Natural killer cell (primary cell): Measurements from ENCODE around the gene NFIB. TPM values are rescaled to one million over a fixed set of nuclear protein-coding genes. Genes with fewer than 3 reads are reported as not detected.

Experiments used
- ATAC-seq, 3 donors: fragments of 150-1000 bp in 2 of 3; fragments of 200-7000 bp in 1 of 3; cut with Tn5 transposase; 1 replicate in 1 of 3; 2 replicates in 2 of 3; pipeline ENCODE4 v1.10.0; 2021; ENCODE audit warnings: mild to moderate bottlenecking in 2 of 3, moderate library complexity in 2 of 3
- DNase-seq, 2 donors: peaks; one replicate each; pipeline versions ENCODE4 v3.0.0 to v3.0.0-alpha.2; 2013 to 2021; ENCODE audit warnings: mixed read lengths in 1 of 2
- H3K27ac ChIP-seq: one replicate; pipeline ENCODE4 v1.5.1; 2013; ENCODE audit warnings: mild to moderate bottlenecking, low read length
- H3K27me3 ChIP-seq: one replicate; pipeline ENCODE4 v1.6.1; 2013; ENCODE audit warnings: low read length; ENCODE audit not compliant: control insufficient read depth, insufficient read depth
- H3K36me3 ChIP-seq: one replicate; pipeline ENCODE4 v1.6.1; 2013; ENCODE audit warnings: low read length; ENCODE audit not compliant: control insufficient read depth, insufficient read depth
- H3K4me1 ChIP-seq: one replicate; pipeline ENCODE4 v1.6.1; 2013; ENCODE audit warnings: low read length; ENCODE audit not compliant: control insufficient read depth, insufficient read depth
- H3K4me3 ChIP-seq: one replicate; pipeline ENCODE4 v1.5.1; 2013; ENCODE audit warnings: low read length
- H3K9me3 ChIP-seq: one replicate; pipeline ENCODE4 v1.6.1; 2013; ENCODE audit warnings: low read length; ENCODE audit not compliant: control insufficient read depth, insufficient read depth
- H3K27ac Mint-ChIP-seq, 2 donors: one replicate each; pipeline ENCODE4 v1.8.0; 2022; ENCODE audit warnings: mild to moderate bottlenecking in 2 of 2, mixed read lengths in 2 of 2, moderate library complexity in 1 of 2
- H3K27me3 Mint-ChIP-seq, 2 donors: one replicate each; pipeline ENCODE4 v1.8.0; 2022; ENCODE audit warnings: low read depth in 2 of 2, mixed read lengths in 2 of 2
- H3K36me3 Mint-ChIP-seq: one replicate; pipeline ENCODE4 v1.8.0; 2022; ENCODE audit warnings: mixed read lengths
- H3K4me1 Mint-ChIP-seq, 2 donors: one replicate each; pipeline ENCODE4 v1.8.0; 2022; ENCODE audit warnings: mixed read lengths in 2 of 2
- H3K4me3 Mint-ChIP-seq: one replicate; pipeline ENCODE4 v1.8.0; 2022; ENCODE audit warnings: mild to moderate bottlenecking, moderate library complexity, mixed read lengths
- H3K9me3 Mint-ChIP-seq, 2 donors: one replicate each; pipeline ENCODE4 v1.8.0; 2022; ENCODE audit warnings: mixed read lengths in 2 of 2
- WGBS: methylation state at CpG from one replicate; pipeline ENCODE4 v1.1.7; 2013; ENCODE audit warnings: missing lambda C conversion rate; ENCODE audit not compliant: insufficient coverage; 5-methylcytosine and 5-hydroxymethylcytosine counted together
- intact Hi-C: fragments of 100-400 bp; cut with micrococcal nuclease; formaldehyde crosslinking; loops from one replicate; pipeline ENCODE4 v1.14.2; 2022
- total RNA-seq, 4 donors: library from RNA; stranded (reverse); fragments of 120-200 nt in 1 of 4; gene quantifications; one replicate each; pipeline versions ENCODE4 v1.2.3 to v1.2.4, GENCODE V29; 2013 to 2022
- TF ChIP-seq, protein P1 (sequence below): fragments of 200-600 bp; IDR thresholded peaks from one replicate; pipeline ENCODE4 v1.8.0; 2022; ENCODE audit warnings: antibody characterized with exemption

NFIB gene
- total RNA-seq, 3 donors from 2014 or later (not counting 1 experiment from before 2014, with no cell fraction given): 0.20 to 0.21 TPM; not detected in 1

DNA sequence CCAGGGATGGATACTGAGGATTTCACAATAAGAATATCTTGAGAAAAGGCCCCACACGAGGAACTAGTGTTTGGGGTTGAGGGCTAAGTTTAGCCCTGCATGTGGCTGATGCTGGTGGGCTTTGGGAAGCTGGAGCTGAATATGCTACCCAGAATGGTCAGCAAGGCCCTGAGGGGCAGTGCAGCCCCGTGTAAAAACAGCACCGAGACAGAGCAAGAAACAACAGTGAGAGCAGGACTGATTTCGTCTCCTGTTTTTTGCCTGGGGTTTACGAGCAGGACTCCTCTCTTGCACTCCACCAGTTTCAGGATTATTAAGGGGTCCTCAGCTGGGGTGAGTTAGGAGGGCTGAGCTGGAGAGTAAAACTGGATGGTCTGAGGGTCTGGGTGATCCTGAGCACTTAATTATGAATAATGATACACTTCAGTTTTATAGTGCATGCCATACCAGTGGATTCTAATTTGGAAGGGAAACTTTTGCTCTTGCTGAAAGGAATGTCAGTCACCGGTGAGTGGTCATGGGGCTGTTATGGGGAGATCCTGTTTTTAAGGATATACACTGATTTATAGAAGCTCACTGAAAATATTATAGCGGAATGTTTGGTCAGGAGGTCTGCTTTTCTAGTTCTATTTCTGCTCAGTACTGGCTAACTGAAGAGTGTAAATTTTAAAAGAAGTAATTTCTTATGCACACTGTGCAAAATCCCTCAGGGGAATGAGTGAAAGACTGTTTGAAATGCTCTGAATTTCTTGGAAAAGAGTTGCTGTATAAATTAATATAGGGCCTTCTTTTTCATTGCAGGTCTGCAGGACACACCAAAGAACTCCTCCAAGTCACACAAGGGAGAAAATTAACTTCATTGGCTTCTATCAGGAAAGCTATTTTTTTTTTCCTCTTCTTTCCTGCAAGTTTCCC lies 42.7 kb upstream of the NFIB start:
- peaks cover 17 to 32% of the 10 kb centered on the region in 2 donors for H3K27me3 Mint-ChIP-seq

DNA sequence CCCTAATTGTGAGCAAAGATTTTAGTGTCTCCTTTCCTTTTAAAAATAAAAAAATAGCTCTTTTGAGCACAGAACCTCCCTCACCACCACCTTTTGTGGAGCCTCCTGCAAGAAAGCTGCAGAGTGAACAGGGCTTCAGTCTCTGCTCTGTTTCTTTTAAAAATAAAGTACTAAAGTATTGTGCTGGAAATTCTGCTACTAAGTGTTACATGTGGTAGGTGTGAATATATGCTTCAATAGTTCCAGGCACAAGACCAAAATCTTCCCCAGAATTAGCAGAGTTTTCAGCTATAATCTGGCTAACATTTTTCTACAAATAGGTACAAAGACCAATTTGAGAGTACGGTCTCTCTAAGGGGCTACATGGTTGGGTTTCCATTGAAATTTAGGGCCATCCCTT lies 40.3 kb upstream of the NFIB start:
- ATAC-seq: no peak
- Histone ChIP-seq H3K27me3 (peaks cover 6% of the 10 kb centered on the region), H3K36me3 (no peaks in the 10 kb centered on the region), H3K27ac (no peak overlapping the region), H3K9me3 (no peaks in the 10 kb centered on the region), H3K4me3 (no peak overlapping the region), H3K4me1 (no peaks in the 10 kb centered on the region)
- intact Hi-C loops: no loop called here
- Mint-ChIP-seq H3K27ac (no peak overlapping the region), H3K9me3 (no peaks in the 10 kb centered on the region), H3K36me3 (no peaks in the 10 kb centered on the region), H3K4me3 (no peak overlapping the region), H3K4me1 (peaks cover 0 to 11% of the 10 kb centered on the region in 2 donors), H3K27me3 (peaks cover 38 to 52% of the 10 kb centered on the region in 2 donors)
- TF ChIP-seq, protein P1, sequence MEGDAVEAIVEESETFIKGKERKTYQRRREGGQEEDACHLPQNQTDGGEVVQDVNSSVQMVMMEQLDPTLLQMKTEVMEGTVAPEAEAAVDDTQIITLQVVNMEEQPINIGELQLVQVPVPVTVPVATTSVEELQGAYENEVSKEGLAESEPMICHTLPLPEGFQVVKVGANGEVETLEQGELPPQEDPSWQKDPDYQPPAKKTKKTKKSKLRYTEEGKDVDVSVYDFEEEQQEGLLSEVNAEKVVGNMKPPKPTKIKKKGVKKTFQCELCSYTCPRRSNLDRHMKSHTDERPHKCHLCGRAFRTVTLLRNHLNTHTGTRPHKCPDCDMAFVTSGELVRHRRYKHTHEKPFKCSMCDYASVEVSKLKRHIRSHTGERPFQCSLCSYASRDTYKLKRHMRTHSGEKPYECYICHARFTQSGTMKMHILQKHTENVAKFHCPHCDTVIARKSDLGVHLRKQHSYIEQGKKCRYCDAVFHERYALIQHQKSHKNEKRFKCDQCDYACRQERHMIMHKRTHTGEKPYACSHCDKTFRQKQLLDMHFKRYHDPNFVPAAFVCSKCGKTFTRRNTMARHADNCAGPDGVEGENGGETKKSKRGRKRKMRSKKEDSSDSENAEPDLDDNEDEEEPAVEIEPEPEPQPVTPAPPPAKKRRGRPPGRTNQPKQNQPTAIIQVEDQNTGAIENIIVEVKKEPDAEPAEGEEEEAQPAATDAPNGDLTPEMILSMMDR: no peak
- 86% methylated on average over 1 of the region's 1 CpG for WGBS
- no peak for DNase-seq

More for the DNA sequence above, 42.7 kb upstream of the NFIB start:
- no peaks in the 10 kb centered on the region for H3K9me3 ChIP-seq
- no peak for DNase-seq
- no peak overlapping the region for H3K4me3 ChIP-seq
- ATAC-seq: no peak
- peaks cover 3% of the 10 kb centered on the region for H3K27me3 ChIP-seq
- no peak overlapping the region for H3K27ac ChIP-seq
- Mint-ChIP-seq H3K9me3 (no peaks in the 10 kb centered on the region), H3K4me3 (no peak overlapping the region), H3K4me1 (peaks cover 0 to 11% of the 10 kb centered on the region in 2 donors), H3K27ac (no peak overlapping the region), H3K36me3 (no peaks in the 10 kb centered on the region)
- 85% methylated on average over 7 of the region's 7 CpGs for WGBS
- no peaks in the 10 kb centered on the region for H3K36me3 ChIP-seq
- H3K4me1 ChIP-seq: no peaks in the 10 kb centered on the region
- TF ChIP-seq, protein P1: no peak
- intact Hi-C loops: no loop called here

DNA sequence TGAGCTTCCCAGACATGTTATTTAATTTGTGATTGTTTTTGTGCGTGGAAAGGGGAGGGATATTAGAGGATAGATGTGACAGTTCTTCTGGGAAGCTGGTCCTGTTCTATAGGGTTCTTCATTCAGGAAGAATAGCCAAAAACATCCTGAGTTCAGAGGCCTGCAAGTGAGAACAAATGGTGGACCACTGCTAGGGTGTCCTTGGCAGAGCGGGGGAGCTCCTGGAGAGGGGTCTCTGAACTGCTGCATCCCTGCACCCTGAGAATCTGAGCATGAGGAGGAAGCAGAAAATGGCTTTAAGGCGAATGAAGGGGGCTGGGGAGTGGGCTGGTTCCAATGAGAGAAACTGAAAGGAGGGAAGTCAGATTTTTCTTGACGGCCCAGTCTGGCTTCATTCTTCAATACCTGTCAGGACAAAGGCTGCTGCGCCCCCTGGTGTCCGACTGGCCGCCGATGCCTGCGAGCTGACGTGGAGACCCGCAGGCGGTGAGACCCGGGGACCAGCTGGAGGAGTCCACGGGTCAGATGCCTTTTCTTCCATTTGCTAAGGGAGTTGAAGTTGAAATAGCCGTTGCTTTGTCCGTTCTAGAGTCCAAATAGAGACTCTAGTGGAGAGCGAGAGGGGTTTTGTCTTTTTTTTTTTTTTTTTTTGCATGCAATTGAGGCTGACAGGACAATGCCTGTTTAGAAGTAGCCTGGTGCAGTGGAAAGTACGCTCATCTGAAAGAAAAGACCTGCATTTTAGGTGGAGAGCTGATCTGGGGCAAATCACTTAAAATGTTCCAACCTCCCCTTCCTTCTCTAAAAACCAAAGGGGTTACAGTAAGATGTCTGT lies 39.5 kb upstream of the NFIB start:
- intact Hi-C loops: no loop called here
- H3K27me3 Mint-ChIP-seq: peaks cover 44 to 60% of the 10 kb centered on the region in 2 donors
- H3K4me1 ChIP-seq: no peaks in the 10 kb centered on the region
- TF ChIP-seq, protein P1: peak; percentile 28
- 18% methylated on average over 18 of the region's 18 CpGs for WGBS
- H3K9me3 Mint-ChIP-seq: no peaks in the 10 kb centered on the region
- H3K4me3 Mint-ChIP-seq: no peak overlapping the region
- H3K9me3 ChIP-seq: no peaks in the 10 kb centered on the region
- H3K4me3 ChIP-seq: no peak overlapping the region
- H3K27me3 ChIP-seq: peaks cover 11% of the 10 kb centered on the region
- H3K36me3 Mint-ChIP-seq: no peaks in the 10 kb centered on the region
- H3K27ac ChIP-seq: no peak overlapping the region
- H3K36me3 ChIP-seq: no peaks in the 10 kb centered on the region
- no peak overlapping the region for H3K27ac Mint-ChIP-seq
- ATAC-seq: peak in 1 of 3 donors; percentile 57
- DNase-seq: peak; percentile 22 to 72
- peaks cover 0 to 11% of the 10 kb centered on the region in 2 donors for H3K4me1 Mint-ChIP-seq
